GM12873 (cell line): ENCODE data around the gene UBE2L6.

ENCODE experiments used
- TF ChIP-seq, protein P1 (sequence below): IDR thresholded peaks from 2 replicates; pipeline ENCODE4 v1.5.1; 2012; ENCODE audit warnings: low read depth, mild to moderate bottlenecking, moderate library complexity, low read length, control low read depth; ENCODE audit not compliant: insufficient read depth; ENCODE audit errors: missing control alignments

Gene UBE2L6

DNA sequence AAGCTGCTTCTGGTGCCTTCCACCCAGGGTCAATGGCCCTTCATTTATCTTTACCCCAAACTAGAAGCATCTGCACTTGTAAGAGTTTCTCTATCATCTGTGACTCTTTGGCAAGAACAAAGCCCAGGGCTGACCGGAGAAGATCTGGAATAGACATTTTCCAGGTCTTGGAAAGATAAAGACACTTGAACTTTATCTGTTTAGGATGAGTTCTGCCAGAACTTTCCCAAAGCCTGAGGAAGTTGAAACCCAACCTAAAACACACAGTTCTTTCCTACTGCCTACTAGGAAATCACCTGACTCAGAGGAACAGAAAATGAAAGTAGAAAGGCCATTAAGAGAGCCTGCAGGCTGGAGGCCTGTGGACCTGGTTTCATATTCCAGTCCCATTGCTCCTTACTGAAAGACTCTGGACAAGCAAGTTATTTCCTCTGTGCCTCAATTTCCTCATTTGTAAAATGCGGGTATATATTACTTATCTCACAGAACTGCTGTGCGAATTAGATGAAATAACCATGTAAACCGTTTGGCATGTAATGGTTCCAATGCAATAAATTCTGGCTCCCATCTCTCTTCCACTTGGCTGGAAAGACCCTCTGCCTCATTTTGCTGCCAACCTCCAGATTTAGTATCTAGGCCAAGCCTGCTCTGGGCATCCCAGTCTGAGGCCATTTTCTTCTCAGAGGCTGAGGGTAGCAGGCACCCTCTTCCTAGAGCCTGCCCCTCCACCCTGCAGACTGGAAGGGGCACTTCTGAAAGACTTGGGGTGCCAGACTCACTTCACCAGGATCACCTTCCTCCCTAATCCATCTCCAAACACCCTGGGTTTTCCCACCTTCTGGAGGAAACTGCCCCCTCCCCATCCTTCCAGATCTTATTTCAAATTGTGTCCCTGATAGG, 1.2 kb downstream of the UBE2L6 start:
- TF ChIP-seq, protein P1, sequence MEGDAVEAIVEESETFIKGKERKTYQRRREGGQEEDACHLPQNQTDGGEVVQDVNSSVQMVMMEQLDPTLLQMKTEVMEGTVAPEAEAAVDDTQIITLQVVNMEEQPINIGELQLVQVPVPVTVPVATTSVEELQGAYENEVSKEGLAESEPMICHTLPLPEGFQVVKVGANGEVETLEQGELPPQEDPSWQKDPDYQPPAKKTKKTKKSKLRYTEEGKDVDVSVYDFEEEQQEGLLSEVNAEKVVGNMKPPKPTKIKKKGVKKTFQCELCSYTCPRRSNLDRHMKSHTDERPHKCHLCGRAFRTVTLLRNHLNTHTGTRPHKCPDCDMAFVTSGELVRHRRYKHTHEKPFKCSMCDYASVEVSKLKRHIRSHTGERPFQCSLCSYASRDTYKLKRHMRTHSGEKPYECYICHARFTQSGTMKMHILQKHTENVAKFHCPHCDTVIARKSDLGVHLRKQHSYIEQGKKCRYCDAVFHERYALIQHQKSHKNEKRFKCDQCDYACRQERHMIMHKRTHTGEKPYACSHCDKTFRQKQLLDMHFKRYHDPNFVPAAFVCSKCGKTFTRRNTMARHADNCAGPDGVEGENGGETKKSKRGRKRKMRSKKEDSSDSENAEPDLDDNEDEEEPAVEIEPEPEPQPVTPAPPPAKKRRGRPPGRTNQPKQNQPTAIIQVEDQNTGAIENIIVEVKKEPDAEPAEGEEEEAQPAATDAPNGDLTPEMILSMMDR, result no peak

- TF ChIP-seq, protein P1, result no peak
These were observed 4.9 kb downstream of the UBE2L6 start for GRCh38 chr11:57562596-57562995.

DNA sequence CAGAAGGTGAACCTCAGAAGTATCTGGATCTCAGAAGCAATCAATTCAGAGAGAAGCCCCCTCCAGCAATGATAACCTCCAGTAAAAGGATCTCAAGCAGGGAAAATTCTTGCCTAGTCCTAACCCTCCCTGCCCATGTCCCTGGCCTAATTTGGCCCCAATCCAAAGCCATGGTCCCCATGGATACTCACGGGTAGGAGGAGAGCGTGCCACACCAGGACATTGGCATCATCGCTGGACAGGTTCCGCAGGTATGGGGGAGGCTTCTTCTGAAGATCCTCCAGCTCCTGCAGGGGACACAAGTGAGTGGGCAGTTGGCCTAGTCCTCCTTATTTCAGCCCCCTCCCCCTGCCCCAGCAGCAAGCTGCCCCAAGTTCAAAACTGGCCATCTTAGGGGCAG, 7.3 kb downstream of the UBE2L6 start:
- TF ChIP-seq, protein P1, result no peak

DNA sequence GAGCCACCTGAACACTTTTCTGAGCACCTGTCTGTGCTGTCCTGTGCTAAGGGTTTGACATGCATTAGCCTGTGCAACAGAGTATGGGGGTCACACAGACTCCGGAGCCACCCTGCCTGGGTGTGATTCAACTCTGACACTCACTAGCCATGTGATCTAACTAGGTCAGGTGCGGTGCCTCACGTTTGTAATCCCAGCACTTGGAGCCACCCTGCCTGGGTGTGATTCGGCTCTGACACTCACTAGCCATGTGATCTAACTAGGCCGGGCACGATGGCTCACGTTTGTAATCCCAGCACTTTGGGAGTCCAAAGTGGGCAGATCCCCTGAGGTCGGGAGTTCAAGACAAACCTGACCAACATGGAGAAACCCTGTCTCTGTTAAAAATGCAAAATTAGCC, 11.4 kb downstream of the UBE2L6 start:
- TF ChIP-seq, protein P1, result no peak

GRCh38 chr11:57555393-57555792, 12.1 kb downstream of the UBE2L6 start:
- TF ChIP-seq, protein P1, result no peak

GRCh38 chr11:57552479-57552878, 15.0 kb downstream of the UBE2L6 start:
- TF ChIP-seq, protein P1, result no peak

GRCh38 chr11:57551941-57552340, 15.5 kb downstream of the UBE2L6 start:
- TF ChIP-seq, protein P1, result no peak
